Fibroblast of skin of right biceps (primary cell): ENCODE data around the gene CLTA.
A peak's percentile ranks its signal among the peaks of the same experiment; 100 is the strongest.
"Not testable (repeated sequence)": the region's sequence is repeated elsewhere in the genome, so short reads cannot be mapped to it uniquely, and the experiment has no call there.

ENCODE experiments used
- DNase-seq: peaks from one replicate; pipeline ENCODE4 v3.0.0-alpha.2; 2013

CLTA gene

GRCh38 chr9:36158917-36159316 lies 31.8 kb upstream of the CLTA start:
- peak; percentile 69 for DNase-seq

GRCh38 chr9:36159509-36159908 lies 31.2 kb upstream of the CLTA start:
- DNase-seq, result not testable (repeated sequence)

- not testable (repeated sequence) for DNase-seq
These were observed 30.6 kb upstream of the CLTA start for GRCh38 chr9:36160126-36160525.

- DNase-seq, result peak; percentile 55
These were observed 29.5 kb upstream of the CLTA start for GRCh38 chr9:36161187-36161586.

GRCh38 chr9:36162211-36162738 lies 28.4 kb upstream of the CLTA start:
- DNase-seq, result no peak

GRCh38 chr9:36163049-36163785 lies 27.5 kb upstream of the CLTA start:
- DNase-seq, result peak; percentile 97

GRCh38 chr9:36163786-36164170 lies 26.9 kb upstream of the CLTA start:
- peak; percentile 81 for DNase-seq

GRCh38 chr9:36164372-36164771 lies 26.3 kb upstream of the CLTA start:
- DNase-seq, result no peak

GRCh38 chr9:36164989-36165388 lies 25.7 kb upstream of the CLTA start:
- no peak for DNase-seq

GRCh38 chr9:36165826-36166167 lies 24.9 kb upstream of the CLTA start:
- peak; percentile 72 for DNase-seq

- DNase-seq, result peak; percentile 86
These were observed 24.4 kb upstream of the CLTA start for GRCh38 chr9:36166168-36166927.

GRCh38 chr9:36169166-36169565 lies 21.6 kb upstream of the CLTA start, which contains the start of gene CCIN:
Gene CCIN, plus strand, starts transcription at chr9:36169388. Its CDS starts 115 bp downstream, at chr9:36169503.
- DNase-seq, result no peak

- no peak for DNase-seq
These were observed 21.0 kb upstream of the CLTA start for GRCh38 chr9:36169708-36170107.

- DNase-seq, result no peak
These were observed 20.2 kb upstream of the CLTA start for GRCh38 chr9:36170531-36170930.

- DNase-seq, result no peak
These were observed 16.9 kb upstream of the CLTA start for GRCh38 chr9:36173861-36174260.

GRCh38 chr9:36174271-36174670 lies 16.4 kb upstream of the CLTA start:
- no peak for DNase-seq

GRCh38 chr9:36174731-36175130 lies 16.0 kb upstream of the CLTA start:
- no peak for DNase-seq

- not testable (repeated sequence) for DNase-seq
These were observed 15.5 kb upstream of the CLTA start for GRCh38 chr9:36175209-36175608.

- not testable (repeated sequence) for DNase-seq
These were observed 14.2 kb upstream of the CLTA start for GRCh38 chr9:36176496-36176895.

- no peak for DNase-seq
These were observed 13.2 kb upstream of the CLTA start for GRCh38 chr9:36177571-36177970.

GRCh38 chr9:36180243-36180642 lies 10.5 kb upstream of the CLTA start:
- DNase-seq, result not testable (repeated sequence)

GRCh38 chr9:36187414-36187813 lies 3.3 kb upstream of the CLTA start:
- peak; percentile 97 for DNase-seq

- DNase-seq, result no peak
These were observed 2.5 kb upstream of the CLTA start for GRCh38 chr9:36188212-36188611.

- DNase-seq, result no peak
These were observed 745 bp upstream of the CLTA start for GRCh38 chr9:36189976-36190375.
